GM21825 (cell line): ENCODE measurements around the gene TNFAIP8L3.

Experiments
- ATAC-seq: cut with Tn5 transposase; IDR thresholded peaks from one replicate; pipeline ENCODE4 v1.9.1; 2021; ENCODE audit warnings: mild to moderate bottlenecking, moderate library complexity; ENCODE audit not compliant: unreplicated experiment

The TNFAIP8L3 gene

DNA sequence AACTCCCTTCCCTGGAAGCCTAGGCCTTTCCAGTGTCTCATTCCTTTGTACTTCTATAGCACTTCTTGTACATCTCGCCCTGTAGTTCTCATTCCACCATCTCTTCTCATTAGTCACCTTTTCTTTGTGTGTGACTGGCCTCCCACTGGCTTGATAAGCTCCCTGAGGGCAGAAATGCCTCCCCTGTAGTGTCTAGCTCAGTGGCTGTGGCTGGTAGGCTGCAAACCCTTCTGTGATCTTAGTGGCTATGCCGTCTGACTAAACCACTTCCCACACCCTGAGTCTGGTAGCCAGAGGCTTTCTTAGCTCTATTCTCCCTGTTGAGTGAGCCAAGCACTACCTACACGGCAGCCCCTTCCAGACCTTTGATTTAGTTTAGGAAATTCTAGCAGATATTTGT is 24.4 kb upstream of the TNFAIP8L3 start:
- no peak for ATAC-seq

DNA sequence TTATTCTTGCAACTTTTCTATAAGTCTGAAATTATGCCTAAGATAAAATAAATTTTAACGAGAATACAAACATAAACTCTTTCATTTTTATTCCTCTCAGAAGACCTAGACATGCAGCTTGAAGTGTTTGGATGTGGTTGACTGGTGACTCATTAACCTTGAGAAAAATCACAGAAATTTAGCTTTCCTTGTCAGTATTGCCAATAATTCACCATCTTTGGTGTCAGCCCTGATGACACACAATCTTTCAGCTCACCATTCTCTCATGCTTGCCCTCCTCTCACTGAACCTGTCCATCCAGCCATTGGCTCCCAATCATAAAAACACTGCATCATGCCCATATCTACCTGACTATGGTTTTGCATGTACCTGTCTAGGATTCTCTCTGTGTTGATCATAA is 22.6 kb upstream of the TNFAIP8L3 start:
- ATAC-seq = no peak

DNA sequence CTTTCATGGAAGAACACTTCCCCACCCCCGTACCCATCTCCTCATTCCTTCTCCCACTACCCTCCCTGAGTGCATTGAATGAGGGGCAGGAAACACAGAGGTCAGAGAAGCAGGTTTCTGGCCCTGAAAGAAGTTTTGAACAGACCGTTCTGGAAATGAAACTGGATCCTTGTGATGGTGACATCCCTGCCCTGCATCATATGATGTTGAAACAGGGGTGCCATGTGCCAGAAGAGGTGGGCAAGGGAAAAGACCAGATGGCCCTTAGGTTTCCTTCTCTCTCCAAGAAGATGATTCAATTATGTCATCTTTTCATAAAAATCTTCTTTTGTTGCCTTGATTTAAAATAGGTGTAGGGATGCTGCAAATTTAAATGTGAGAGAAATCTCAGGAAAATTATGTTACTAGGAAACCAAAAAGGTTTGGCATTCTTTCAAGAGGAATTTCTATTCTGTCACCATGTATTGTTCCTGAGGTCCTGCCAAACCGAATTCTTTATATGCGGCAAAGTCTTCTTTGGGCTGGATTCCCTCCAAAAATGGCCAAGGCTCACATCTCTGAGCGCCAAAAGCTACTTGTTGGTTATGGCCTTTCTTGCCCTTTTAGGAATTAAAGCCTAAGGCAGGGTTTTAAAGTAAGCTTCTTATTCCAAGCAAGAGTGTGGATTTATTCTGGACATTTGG is 19.9 kb upstream of the TNFAIP8L3 start:
- ATAC-seq = no peak

DNA sequence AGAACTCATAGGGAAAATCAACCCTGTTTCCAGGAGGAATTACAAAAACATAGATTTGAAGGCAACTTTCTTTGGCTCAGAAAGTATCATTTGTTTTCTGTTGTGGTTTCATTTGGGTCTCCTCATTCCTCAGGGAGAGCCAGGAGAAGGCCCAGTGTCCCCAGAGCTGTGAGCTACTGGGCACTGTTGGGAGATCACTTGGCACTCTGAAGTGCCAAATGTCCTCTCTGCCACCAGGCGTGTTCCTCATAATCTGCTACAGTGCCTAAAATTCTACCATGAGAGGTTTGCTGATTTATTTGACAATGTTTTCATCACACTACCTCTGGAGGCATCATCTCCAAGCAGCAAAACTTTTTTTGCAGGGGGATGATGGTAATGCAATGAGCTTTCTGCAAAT is 17.4 kb upstream of the TNFAIP8L3 start:
- ATAC-seq = no peak

DNA sequence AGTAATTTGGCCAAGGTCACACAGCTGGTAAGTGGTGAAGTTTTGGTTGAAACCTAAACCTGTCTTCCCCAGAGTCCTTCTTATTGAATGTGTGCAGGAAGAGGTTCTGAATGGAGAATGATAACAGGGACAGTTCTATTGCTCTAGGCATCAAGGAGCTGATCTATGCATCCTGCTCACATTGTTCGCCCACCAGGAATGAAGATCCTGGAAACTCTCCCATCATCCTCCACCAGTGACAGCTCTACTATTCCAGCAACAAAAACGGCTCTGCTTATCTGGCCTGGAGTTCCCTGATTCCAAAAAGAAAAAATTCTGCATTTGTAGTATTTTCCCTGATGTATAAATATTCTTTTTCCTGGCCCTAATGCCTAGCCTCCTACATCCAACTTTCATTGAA is 16.4 kb upstream of the TNFAIP8L3 start:
- ATAC-seq = no peak

DNA sequence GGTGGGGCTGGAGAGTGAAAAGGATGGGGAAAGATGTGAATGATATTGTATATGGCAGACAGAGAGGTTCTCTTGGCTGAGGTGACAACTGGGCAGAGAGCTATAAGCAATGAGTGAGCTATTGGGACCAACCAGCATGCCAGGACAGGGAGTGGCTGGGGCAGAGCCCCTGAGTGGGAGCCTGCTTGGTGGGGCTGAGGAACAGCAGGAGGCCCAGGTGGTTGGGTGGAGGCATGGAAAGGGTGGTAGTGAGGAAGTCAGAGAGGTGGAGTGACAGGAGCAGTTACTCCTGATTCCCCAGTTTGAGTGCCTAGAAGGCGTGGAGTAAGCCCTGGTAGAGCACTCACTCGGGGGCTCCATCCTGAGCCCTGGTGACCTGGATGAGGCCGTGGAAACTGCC is 15.5 kb upstream of the TNFAIP8L3 start:
- no peak for ATAC-seq

DNA sequence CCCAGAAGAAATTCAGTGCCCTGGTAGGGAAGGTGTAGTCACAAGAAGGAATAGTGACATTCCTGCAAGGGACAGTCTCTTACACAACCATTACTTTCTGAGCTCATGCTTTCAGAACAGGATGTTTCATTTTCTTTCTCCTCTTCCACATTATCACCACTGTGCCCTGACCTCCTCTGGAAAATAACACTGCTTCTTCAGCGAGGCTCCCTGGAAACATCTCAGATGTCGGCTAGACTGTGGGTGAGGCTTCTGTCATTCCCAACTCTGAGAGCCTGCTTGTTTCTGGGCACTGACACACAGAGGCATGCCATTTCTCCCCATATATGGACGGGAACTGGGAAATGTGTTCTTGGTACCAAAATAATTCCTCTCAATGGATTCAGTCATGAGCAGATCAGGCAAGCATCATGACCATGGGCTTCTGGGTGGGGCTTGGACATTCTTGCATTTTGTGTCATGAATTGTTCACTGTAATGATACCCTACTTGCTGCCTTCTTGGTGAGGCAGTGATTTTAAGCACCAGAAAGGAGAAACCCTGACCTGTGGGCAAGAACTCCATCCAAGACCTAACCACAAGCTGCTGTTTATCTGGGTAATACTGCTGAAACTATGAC is 14.3 kb upstream of the TNFAIP8L3 start:
- ATAC-seq = no peak

DNA sequence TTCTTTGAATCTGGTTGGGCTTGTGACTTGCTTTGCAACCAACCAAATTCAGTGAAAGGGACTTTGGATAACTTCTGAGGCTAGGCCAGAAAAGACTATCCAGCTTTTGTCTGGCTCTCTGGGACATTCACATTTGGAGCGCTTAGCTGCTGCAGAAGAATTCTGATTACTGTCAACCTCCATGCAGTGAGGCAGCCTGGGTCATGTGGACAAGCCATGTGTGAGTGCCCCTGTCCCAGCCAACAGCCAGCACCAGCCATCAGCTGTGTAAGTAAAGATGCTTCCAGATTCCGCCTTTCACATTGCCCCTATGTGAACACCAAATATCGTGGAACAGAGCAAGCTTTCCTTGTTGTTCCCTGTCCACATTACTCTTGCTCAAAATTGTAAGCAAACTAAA is 12.9 kb upstream of the TNFAIP8L3 start:
- ATAC-seq = no peak

DNA sequence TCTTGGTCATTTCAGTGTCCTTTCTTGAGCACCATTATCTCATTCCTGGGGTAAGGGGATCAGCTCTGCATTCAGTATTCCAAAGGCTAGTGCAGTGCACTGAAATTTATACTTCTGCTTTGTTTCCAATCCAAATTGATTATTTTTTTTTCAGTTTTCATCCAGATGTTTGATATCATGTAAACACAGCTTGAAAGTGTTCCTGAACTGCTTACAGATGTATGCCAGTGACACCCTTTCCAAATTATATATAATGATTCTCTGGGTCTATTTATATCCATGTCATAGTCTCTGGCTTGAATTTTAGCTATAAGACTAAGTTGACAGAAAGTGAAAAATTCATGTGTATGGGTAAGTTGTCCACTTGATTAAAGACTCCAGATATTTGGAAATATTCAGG is 11.8 kb upstream of the TNFAIP8L3 start:
- no peak for ATAC-seq

DNA sequence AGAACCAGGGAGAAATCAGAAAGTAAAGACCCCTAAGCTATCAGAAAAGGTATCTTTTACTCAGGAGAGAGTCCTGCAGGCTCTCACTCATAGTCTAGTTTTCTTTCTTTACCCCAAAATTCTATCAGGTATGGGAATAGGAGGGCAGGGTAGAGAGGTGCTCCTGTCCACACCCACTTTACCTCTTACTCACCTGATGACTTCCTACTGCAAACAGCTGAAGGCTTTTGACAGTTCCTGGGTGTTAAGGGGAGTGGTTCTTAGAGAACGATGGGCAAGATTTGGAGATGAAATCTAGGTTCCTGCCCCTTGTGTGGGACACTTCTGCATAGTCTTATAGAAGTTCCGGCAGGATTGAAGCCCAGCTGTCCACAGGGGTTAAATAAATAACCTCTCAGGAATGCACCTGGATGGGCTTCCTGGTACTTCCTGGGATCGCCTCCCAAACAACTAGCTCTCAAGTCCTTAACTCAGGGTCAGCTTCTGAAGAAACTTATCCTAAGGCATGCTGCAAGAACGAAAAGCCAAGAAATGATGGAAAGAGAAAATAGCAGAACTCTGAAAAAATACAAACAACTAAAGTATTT is 10.8 kb upstream of the TNFAIP8L3 start:
- no peak for ATAC-seq

DNA sequence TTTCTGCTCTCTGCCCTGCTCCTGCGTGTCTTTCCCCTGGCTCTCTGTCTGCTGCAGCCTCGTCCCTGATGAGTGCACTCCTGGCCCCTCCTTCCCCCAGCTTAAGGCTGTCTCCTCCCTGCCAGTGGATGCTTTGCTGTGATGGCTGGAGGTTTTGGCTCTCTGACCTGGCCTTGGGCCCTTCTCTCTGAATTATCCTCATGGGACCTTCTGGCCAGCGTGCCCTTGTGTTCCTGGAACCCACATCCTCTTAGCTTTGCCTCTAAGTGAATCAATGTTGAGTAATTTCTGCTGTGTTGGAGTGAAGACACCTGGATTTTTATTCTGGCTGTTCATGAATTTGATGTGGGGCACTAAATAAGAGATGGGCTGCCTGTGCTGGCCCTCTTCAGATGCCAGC is 9.8 kb upstream of the TNFAIP8L3 start:
- ATAC-seq = no peak

DNA sequence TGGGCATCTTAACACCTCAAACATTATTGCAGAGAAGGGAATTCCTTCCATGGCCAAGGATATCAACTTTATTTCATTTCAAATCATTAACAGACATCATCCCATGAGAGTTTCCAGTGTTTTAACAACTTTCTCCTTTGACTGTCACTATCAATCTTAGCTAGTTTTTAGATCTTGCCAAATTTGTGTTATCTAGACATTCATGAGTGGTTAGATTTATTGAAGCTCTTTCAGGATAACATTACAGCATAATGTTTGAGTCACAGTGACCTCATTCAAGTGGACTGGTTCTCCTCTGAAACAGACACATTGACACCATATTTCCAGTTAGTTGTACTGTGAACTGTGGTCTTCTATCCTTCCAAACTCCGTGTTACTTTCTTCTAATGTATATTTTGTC is 8.6 kb upstream of the TNFAIP8L3 start:
- no peak for ATAC-seq

DNA sequence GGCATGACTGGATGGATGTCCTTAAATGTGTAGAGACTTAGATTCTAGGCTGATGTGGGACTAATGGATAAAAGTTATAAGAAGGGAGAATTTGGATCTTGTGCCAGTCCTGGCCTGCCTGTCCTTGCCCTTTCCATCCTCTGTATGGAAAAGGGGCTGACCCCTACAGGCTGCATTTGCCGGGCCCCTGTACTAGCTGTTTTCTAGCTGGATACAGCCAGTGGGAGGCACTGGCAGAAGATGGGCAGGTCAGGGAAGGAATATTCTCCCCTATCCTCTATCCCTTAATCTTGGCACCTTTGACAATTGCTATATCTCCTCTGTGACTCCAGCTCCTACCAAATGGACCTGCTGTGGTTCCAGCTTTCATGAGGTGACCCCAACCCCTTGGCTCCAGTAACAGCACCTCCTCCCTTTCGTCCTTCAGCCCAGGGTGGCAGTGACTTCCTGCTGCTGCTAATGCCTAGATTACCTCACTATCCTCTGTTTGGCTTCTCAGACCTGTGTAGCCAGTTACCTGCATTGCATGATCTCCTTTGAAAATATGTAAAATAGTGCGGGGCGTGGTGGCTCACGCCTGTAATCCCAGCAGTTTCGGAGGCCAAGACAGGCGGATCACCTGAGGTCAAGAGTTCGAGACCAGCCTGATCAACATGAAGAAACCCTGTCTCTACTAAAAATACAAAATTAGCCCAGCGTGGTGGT is 6.2 kb upstream of the TNFAIP8L3 start:
- no peak for ATAC-seq

DNA sequence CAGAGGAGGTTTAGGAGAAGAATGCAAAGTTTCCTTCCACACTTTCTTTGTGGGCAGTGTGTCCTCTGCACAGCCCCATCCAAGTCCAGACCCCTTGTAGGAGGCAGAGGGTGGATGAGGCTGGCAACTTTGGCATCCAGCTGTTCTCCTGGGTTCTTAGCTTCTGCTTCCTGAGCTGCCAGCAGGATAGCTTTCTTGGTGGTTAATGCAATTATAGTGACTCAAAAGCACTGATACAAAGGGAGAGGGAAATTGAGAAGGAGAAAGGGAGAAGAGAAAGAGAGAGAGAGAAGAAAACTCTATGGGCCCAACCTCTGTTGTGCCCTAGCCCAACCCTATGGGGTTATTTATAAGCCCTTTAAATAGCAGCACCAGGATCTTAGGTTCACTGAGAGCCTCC is 4.5 kb upstream of the TNFAIP8L3 start:
- ATAC-seq = no peak

DNA sequence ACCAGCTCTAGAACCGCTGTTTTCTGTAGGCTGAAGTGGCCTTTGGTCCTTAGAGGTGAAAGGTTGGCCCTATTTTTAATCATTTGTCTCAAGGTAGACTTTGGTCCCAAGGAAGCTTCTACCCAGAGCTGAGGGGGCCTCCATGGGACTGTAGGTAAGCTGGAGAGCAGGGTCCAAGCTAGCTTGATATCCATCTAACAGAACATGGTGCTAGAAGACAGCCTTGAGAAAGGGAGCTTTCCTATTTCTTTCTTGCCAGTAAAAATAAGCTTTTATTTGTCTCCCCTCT is 3.6 kb upstream of the TNFAIP8L3 start:
- no peak for ATAC-seq

DNA sequence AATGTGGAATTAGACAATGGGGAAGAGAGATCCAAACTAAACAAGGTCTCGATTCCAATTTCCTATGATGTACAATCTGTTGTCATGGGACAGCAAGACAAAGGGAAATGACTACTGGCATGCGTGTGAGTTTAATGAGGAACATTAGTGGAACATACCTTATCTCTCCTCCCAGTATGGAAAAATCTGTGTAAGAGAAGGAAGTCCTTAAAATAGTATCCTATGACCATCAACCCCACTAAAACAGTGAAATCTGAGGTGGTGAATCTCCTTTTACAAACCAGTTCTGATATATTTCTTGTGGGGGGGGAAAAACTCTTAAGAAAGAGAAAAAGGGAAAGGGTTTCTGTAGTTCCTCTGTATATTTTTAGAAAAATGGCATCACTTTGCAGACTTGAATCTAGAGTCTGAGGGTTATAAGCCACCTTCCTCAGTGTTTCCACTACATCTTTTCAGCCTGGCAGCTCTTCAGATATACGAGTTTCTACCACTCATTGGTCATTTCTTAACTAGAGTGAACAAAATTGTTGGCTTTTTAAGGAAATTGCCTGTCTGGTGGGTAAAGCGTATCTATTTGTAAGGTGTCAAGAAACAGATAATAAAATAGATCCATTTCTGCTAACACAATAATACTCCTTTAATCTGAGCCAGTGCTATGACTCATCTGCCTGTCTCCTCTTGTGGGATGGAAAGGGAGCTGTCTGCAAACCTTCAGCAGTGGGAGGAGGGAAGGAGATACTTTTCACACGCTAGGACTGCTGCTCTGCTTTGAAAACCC is 3.0 kb upstream of the TNFAIP8L3 start:
- ATAC-seq = no peak

DNA sequence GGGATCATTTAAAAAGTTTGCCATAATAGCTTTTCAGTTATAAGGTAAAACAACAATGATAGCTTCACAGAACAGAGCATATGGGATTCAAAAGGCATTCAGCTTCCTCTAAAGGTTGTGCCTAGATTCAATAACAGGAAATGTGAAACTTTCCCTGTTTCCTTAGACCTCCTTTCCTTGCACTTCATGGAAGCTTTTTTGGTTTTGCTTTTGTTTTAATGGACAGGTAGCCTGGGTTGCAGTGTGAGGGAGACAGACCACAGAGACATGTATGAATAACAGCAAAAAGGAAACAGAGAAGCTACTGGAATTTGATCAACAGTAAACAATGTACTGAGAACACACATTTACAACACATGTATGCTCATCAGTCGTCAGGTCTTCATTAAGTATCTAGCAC is 2.3 kb upstream of the TNFAIP8L3 start:
- no peak for ATAC-seq

DNA sequence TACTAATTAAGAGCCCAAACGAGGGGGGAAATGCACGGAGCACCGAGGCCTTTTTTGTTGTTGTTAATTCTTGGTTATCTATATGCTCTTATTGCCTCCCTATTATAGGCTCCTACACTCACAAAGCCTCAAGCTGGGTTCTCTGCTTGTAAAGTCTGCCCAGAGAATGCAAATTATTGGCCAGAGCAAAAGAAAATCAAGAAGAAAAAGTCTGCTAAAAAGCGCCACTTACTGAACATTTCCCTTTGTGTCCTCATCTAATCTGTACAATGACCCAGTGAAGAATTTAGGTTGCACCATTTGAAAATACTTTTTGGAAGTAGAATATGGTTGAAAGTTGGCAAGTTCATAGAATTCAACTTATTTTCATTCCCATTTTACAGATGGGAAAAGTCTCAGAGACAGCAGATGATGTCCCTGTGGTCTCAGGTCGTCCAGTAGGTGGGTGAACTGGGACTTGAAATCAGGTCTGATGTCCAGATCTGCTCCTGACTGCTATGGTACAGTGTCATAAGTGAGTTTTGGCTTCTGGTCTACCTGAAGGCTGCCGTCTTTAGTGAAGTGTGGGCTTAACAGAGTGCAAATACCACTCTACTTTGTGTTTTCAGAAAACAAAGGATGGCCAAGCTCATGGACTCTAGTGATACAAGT is 1.1 kb upstream of the TNFAIP8L3 start:
- no peak for ATAC-seq

DNA sequence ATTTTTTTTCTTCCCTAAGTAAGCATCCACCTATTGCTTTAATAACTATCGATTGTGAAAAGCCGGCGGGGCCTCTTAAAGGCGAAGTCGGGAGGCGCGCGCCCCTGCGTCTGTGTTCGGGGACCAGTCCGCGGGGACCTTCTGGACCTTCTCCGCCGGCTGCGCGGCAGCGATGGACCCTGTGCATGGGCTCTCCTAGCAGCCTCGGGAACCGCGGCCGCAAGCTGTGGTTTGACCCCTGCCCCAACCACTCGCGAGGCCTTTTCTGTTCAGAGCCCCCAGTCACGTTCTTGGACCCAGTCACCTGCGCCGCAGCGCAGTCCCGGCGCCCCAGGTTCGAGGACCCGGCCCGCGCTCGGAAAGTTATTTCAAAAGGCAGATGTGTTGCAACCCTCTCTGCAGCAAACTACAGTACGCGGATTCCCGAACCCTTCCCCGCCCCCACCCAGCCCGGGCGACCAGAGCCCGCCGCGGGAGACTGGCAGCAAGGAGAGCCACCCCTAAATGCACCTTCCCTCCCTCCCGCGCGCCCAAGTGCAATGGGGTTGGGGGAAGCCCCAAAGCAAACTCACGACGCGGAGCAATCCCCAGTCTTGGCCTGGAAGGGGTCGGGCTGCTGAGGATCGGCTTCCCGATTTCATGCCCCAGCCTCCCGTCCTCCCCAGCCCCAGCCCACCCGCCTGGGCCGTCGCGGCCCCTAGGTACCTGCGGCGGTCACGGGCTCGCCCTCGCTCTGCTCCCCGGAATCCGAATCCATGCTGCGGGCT is 684 bp downstream of the TNFAIP8L3 start:
- no peak for ATAC-seq

DNA sequence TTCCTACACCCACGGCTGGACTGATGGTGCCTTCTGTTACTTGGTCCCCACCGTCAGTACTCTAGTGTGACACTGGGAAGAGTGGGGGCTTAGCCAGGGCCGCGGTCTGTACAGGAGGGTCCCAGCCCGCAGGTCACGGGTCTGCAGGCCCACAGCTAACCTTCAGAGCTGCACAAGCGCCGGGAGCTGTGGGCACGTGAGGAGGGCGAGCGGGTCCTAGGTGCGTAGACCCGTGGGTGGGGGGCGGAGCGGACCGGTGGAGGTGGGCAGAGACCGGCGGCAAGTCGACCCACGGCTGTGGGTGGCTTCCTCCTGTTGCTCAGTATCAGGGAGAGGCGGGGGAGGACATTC is 1.2 kb downstream of the TNFAIP8L3 start:
- ATAC-seq = no peak
